ENCODE data around the gene UPK1B. TPM values are rescaled to one million over a fixed set of nuclear protein-coding genes. Genes with fewer than 3 reads are reported as not detected.
A peak's percentile ranks its signal among the peaks of the same experiment; 100 is the strongest.

The UPK1B gene
- polyA plus RNA-seq, 2 of the 4 experiments (the other 2 are of a cell fraction), result 7.1 to 36.7 TPM

DNA sequence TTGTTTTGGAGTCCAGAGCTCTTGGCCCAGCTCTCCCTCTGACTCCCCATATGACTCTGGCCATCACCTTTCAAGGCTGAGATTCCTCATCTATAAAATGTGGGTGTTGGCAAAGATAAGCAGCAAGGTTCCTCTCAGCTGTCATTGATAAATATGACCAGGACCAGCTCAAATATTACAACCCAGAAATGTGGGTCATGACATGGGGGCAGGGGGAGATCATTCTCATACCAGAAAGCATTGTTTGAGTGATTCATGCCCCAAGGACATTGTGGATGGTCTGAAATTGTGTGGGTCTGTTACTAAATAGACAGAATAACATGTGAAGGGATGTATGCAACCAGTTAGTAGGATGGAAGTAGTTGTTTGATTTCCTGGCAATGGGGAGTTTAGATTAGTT lies 13.9 kb downstream of the UPK1B start:
- Histone ChIP-seq H3K4me2 (no peak overlapping the region), H3K27ac (peak overlapping the region; percentile 92 to 93), H3K9me3 (no peaks in the 10 kb centered on the region), H3K4me3 (no peak overlapping the region), H3K4me1 (peaks cover 76% of the 10 kb centered on the region)
- ChIA-PET CTCF (interaction anchor here (1.4 to 1.8 kb wide), 3 partner anchors 20 to 43 kb away, joined by 3 to 7 read pairs (median 5); partner anchors contain the start of gene TEX55), POLR2A (no interaction called here)
- no peak for DNase-seq (ENCODE audit: low read depth in 1 of 2, low spot score in 1 of 2)
- ATAC-seq, result no peak
- FAIRE-seq, result no peak
- no peak for TF ChIP-seq EHF (CRISPR knock-in tag; IDR thresholded peaks at IDR 0.05)
- TF ChIP-seq CBX8 (IDR thresholded peaks at IDR 0.05), result no peak
- no peak for TF ChIP-seq RCOR1 (IDR thresholded peaks at IDR 0.05; ENCODE audit: low read depth, low read length)
- no peak for TF ChIP-seq HOXB5 (CRISPR knock-in tag; IDR thresholded peaks at IDR 0.05)
- no peak for TF ChIP-seq FOSL2 (IDR thresholded peaks at IDR 0.05)
- TF ChIP-seq FOSL2 (CRISPR knock-in tag; IDR thresholded peaks at IDR 0.05), result no peak
- no peak for TF ChIP-seq MYC (IDR thresholded peaks at IDR 0.05; ENCODE audit: borderline replicate concordance, low read length)
- TF ChIP-seq, protein P1, sequence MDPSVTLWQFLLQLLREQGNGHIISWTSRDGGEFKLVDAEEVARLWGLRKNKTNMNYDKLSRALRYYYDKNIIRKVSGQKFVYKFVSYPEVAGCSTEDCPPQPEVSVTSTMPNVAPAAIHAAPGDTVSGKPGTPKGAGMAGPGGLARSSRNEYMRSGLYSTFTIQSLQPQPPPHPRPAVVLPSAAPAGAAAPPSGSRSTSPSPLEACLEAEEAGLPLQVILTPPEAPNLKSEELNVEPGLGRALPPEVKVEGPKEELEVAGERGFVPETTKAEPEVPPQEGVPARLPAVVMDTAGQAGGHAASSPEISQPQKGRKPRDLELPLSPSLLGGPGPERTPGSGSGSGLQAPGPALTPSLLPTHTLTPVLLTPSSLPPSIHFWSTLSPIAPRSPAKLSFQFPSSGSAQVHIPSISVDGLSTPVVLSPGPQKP (IDR thresholded peaks at IDR 0.05; ENCODE audit: low read depth, low read length), result no peak
- TF ChIP-seq SREBF2 (IDR thresholded peaks at IDR 0.05), result no peak
- TF ChIP-seq ZC3H11A (IDR thresholded peaks at IDR 0.05), result no peak
- no peak for TF ChIP-seq HOXB13 (CRISPR knock-in tag; IDR thresholded peaks at IDR 0.05; ENCODE audit: low read depth)
- no peak for TF ChIP-seq E2F6 (IDR thresholded peaks at IDR 0.05; ENCODE audit: borderline replicate concordance, low read depth)
- TF ChIP-seq KDM1A (IDR thresholded peaks at IDR 0.05; ENCODE audit: low read depth), result no peak
- TF ChIP-seq REST (IDR thresholded peaks at IDR 0.05), result no peak
- no peak for TF ChIP-seq NPAS2 (CRISPR knock-in tag; IDR thresholded peaks at IDR 0.05; ENCODE audit: borderline replicate concordance)

- Histone ChIP-seq H3K4me1 (peaks cover 65% of the 10 kb centered on the region), H3K9me3 (no peaks in the 10 kb centered on the region), H3K4me3 (no peak overlapping the region), H3K4me2 (peak overlapping the region; percentile 3; the same call in 2 of the 3 replicates), H3K27ac (peak overlapping the region; percentile 64 to 80)
- CTCF ChIA-PET, result no interaction called here
- no peak for FAIRE-seq
- 82% methylated on average over 1 of the region's 1 CpG for WGBS (ENCODE audit: missing lambda C conversion rate)
- no peak for DNase-seq (ENCODE audit: low read depth in 1 of 2, low spot score in 1 of 2)
- no peak for ATAC-seq
- POLR2A ChIA-PET, result no interaction called here
- TF ChIP-seq JUNB (IDR thresholded peaks at IDR 0.05), result no peak
- TF ChIP-seq, protein P2, sequence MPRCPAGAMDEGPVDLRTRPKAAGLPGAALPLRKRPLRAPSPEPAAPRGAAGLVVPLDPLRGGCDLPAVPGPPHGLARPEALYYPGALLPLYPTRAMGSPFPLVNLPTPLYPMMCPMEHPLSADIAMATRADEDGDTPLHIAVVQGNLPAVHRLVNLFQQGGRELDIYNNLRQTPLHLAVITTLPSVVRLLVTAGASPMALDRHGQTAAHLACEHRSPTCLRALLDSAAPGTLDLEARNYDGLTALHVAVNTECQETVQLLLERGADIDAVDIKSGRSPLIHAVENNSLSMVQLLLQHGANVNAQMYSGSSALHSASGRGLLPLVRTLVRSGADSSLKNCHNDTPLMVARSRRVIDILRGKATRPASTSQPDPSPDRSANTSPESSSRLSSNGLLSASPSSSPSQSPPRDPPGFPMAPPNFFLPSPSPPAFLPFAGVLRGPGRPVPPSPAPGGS (IDR thresholded peaks at IDR 0.05), result no peak
- peak; percentile 91 for TF ChIP-seq NFE2L2 (conservative IDR thresholded peaks at IDR 0.05; ENCODE audit: low read length)
- no peak for TF ChIP-seq KDM1A (IDR thresholded peaks at IDR 0.05; ENCODE audit: low read depth)
- no peak for TF ChIP-seq POLR2A (IDR thresholded peaks at IDR 0.05; ENCODE audit: low read length)
- TF ChIP-seq FOXS1 (CRISPR knock-in tag; IDR thresholded peaks at IDR 0.05), result no peak
- peak; percentile 91 for TF ChIP-seq MAFK (IDR thresholded peaks at IDR 0.05; ENCODE audit: partially characterized antibody)
- TF ChIP-seq FOSL2 (IDR thresholded peaks at IDR 0.05), result no peak
- TF ChIP-seq FOSL2 (CRISPR knock-in tag; IDR thresholded peaks at IDR 0.05), result no peak
- TF ChIP-seq, protein P3, sequence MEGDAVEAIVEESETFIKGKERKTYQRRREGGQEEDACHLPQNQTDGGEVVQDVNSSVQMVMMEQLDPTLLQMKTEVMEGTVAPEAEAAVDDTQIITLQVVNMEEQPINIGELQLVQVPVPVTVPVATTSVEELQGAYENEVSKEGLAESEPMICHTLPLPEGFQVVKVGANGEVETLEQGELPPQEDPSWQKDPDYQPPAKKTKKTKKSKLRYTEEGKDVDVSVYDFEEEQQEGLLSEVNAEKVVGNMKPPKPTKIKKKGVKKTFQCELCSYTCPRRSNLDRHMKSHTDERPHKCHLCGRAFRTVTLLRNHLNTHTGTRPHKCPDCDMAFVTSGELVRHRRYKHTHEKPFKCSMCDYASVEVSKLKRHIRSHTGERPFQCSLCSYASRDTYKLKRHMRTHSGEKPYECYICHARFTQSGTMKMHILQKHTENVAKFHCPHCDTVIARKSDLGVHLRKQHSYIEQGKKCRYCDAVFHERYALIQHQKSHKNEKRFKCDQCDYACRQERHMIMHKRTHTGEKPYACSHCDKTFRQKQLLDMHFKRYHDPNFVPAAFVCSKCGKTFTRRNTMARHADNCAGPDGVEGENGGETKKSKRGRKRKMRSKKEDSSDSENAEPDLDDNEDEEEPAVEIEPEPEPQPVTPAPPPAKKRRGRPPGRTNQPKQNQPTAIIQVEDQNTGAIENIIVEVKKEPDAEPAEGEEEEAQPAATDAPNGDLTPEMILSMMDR (IDR thresholded peaks at IDR 0.05), result no peak
- TF ChIP-seq HMGXB4 (CRISPR knock-in tag; IDR thresholded peaks at IDR 0.05; ENCODE audit: borderline replicate concordance), result no peak
- no peak for TF ChIP-seq HDAC2 (IDR thresholded peaks at IDR 0.05)
- TF ChIP-seq, protein P1 (IDR thresholded peaks at IDR 0.05; ENCODE audit: low read depth, low read length), result no peak
- TF ChIP-seq TFCP2L1 (CRISPR knock-in tag; IDR thresholded peaks at IDR 0.05), result no peak
- TF ChIP-seq, protein P4, sequence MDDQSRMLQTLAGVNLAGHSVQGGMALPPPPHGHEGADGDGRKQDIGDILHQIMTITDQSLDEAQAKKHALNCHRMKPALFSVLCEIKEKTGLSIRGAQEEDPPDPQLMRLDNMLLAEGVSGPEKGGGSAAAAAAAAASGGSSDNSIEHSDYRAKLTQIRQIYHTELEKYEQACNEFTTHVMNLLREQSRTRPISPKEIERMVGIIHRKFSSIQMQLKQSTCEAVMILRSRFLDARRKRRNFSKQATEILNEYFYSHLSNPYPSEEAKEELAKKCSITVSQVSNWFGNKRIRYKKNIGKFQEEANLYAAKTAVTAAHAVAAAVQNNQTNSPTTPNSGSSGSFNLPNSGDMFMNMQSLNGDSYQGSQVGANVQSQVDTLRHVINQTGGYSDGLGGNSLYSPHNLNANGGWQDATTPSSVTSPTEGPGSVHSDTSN (IDR thresholded peaks at IDR 0.05), result no peak
These were observed 18.4 kb downstream of the UPK1B start for GRCh38 chr3:119191800-119192199.
